Measurements from ENCODE around the gene GNG2.

- TF ChIP-seq CTCF (conservative IDR thresholded peaks at IDR 0.05; ENCODE audit: low read depth, low read length) (no peak), EZH2phosphoT487 (IDR thresholded peaks at IDR 0.05; ENCODE audit: borderline replicate concordance, low read length) (no peak), EZH2 (IDR thresholded peaks at IDR 0.05; ENCODE audit: low read length, unreplicated experiment) (no peak)
These were observed 77.7 kb downstream of the GNG2 start for GRCh38 chr14:51938137-51938536.
